A204.1 (cell line): ENCODE measurements around the gene TSEN2.

Experiments
- FAIRE-seq: peaks from 2 replicates; lab custom pipeline; 2012; peaks lifted over from hg19 to GRCh38; lab: Jason Lieb, UNC

Gene TSEN2

GRCh38 chr3:12556690-12557472 is 72.6 kb downstream of the TSEN2 start, which contains the start of gene MKRN2:
Gene MKRN2 (plus strand): TSS chr3:12557087. CDS start chr3:12557151, 64 bp downstream.
- no peak for FAIRE-seq

- no peak for FAIRE-seq
These were observed 73.3 kb downstream of the TSEN2 start for GRCh38 chr3:12557473-12558100.

GRCh38 chr3:12558706-12559105 is 74.4 kb downstream of the TSEN2 start:
- no peak for FAIRE-seq

- no peak for FAIRE-seq
These were observed 75.2 kb downstream of the TSEN2 start for GRCh38 chr3:12559520-12559919.

GRCh38 chr3:12560505-12561190 is 76.4 kb downstream of the TSEN2 start:
- FAIRE-seq = no peak

GRCh38 chr3:12561397-12561796 is 77.1 kb downstream of the TSEN2 start:
- FAIRE-seq = no peak

GRCh38 chr3:12562451-12562850 is 78.2 kb downstream of the TSEN2 start:
- FAIRE-seq = no peak

- FAIRE-seq = no peak
These were observed 82.7 kb downstream of the TSEN2 start for GRCh38 chr3:12566976-12567375.

- FAIRE-seq = no peak
These were observed 84.5 kb downstream of the TSEN2 start for GRCh38 chr3:12568747-12569146.

- no peak for FAIRE-seq
These were observed 85.6 kb downstream of the TSEN2 start for GRCh38 chr3:12569836-12570235.

- FAIRE-seq = no peak
These were observed 87.7 kb downstream of the TSEN2 start for GRCh38 chr3:12571986-12572385.

- no peak for FAIRE-seq
These were observed 89.9 kb downstream of the TSEN2 start for GRCh38 chr3:12574131-12574530.

GRCh38 chr3:12574661-12575060 is 90.4 kb downstream of the TSEN2 start:
- no peak for FAIRE-seq

GRCh38 chr3:12577379-12577778 is 93.1 kb downstream of the TSEN2 start:
- FAIRE-seq = no peak

GRCh38 chr3:12578742-12579141 is 94.5 kb downstream of the TSEN2 start:
- no peak for FAIRE-seq

- no peak for FAIRE-seq
These were observed 95.2 kb downstream of the TSEN2 start for GRCh38 chr3:12579456-12579855.

GRCh38 chr3:12579905-12580304 is 95.6 kb downstream of the TSEN2 start:
- no peak for FAIRE-seq

GRCh38 chr3:12582730-12583129 is 98.5 kb downstream of the TSEN2 start:
- FAIRE-seq = no peak
